NCI-H2107 treated with DMSO at 0.1 percent for 48 hours (cell line): ENCODE data around the gene TMEM45A.
A peak's percentile ranks its signal among the peaks of the same experiment; 100 is the strongest.
"Not testable (repeated sequence)": the region's sequence is repeated elsewhere in the genome, so short reads cannot be mapped to it uniquely, and the experiment has no call there.

Experiments used
- DNase-seq: peaks from one replicate; lab custom pipeline; 2025; ENCODE audit not compliant: unreplicated experiment; lab: John Stamatoyannopoulos, UW

Gene TMEM45A

GRCh38 chr3:100563652-100564211, 71.3 kb downstream of the TMEM45A start:
- DNase-seq: no peak

- no peak for DNase-seq
These were observed 78.4 kb downstream of the TMEM45A start for GRCh38 chr3:100570811-100571210.

- no peak for DNase-seq
These were observed 82.1 kb downstream of the TMEM45A start for GRCh38 chr3:100574536-100574935.

- no peak for DNase-seq
These were observed 83.3 kb downstream of the TMEM45A start for GRCh38 chr3:100575704-100576103.

GRCh38 chr3:100577382-100578008, 85.1 kb downstream of the TMEM45A start:
- DNase-seq: no peak

GRCh38 chr3:100578646-100579045, 86.2 kb downstream of the TMEM45A start:
- no peak for DNase-seq

- no peak for DNase-seq
These were observed 87.7 kb downstream of the TMEM45A start for GRCh38 chr3:100580147-100580546.

- no peak for DNase-seq
These were observed 89.2 kb downstream of the TMEM45A start for GRCh38 chr3:100581650-100582049.

- DNase-seq: not testable (repeated sequence)
These were observed 89.7 kb downstream of the TMEM45A start for GRCh38 chr3:100582157-100582556.

GRCh38 chr3:100584101-100584660, 91.8 kb downstream of the TMEM45A start:
- DNase-seq: no peak

GRCh38 chr3:100586832-100587231, 94.4 kb downstream of the TMEM45A start:
- no peak for DNase-seq

- no peak for DNase-seq
These were observed 95.8 kb downstream of the TMEM45A start for GRCh38 chr3:100588251-100588650.

GRCh38 chr3:100590114-100590839, 97.9 kb downstream of the TMEM45A start:
- peak; percentile 59 for DNase-seq

GRCh38 chr3:100590840-100591147, 98.4 kb downstream of the TMEM45A start:
- no peak for DNase-seq

GRCh38 chr3:100591411-100591810, 99.0 kb downstream of the TMEM45A start:
- DNase-seq: no peak

- DNase-seq: peak; percentile 20
These were observed 108.0 kb downstream of the TMEM45A start for GRCh38 chr3:100600181-100601042.

- no peak for DNase-seq
These were observed 110.4 kb downstream of the TMEM45A start for GRCh38 chr3:100602506-100603444.

- DNase-seq: peak; percentile 8
These were observed 111.0 kb downstream of the TMEM45A start for GRCh38 chr3:100603469-100603868.

- DNase-seq: no peak
These were observed 112.9 kb downstream of the TMEM45A start for GRCh38 chr3:100605358-100605757.

GRCh38 chr3:100606894-100607512, 114.6 kb downstream of the TMEM45A start:
- no peak for DNase-seq
